K562 (cell line): ENCODE data around the gene PCCA. TPM values are rescaled to one million over a fixed set of nuclear protein-coding genes. Genes with fewer than 3 reads are reported as not detected.

Source experiments
- ATAC-seq: fragments of 200-7000 bp; cut with Tn5 transposase; 3 replicates; pipeline ENCODE4 v1.9.1; 2020; ENCODE audit warnings: moderate library complexity
- BruUV-seq: library from RNA; stranded (reverse); fragments of 400-500 nt; replicated peaks from 2 replicates; lab custom pipeline; 2021; lab: Mats Ljungman, UMichigan
- CTCF ChIA-PET: fragments of 300-600 bp; formaldehyde crosslinking; extraction: SDS; loops from one replicate; lab custom pipeline; 2021; ENCODE audit warnings: low intra/inter-chr PET ratio; lab: Yijun Ruan, JAX
- POLR2A ChIA-PET: fragments of 300-600, 350-650 bp; sonication (Branson Sonifier 250); formaldehyde crosslinking; extraction: SDS; loops from one replicate; lab custom pipeline; 2021; ENCODE audit warnings: antibody characterized with exemption, inconsistent platforms; lab: Yijun Ruan, JAX
- DNase-seq, 4 experiments: peaks; one replicate each; pipeline versions ENCODE4 v3.0.0 to v3.0.0-alpha.2; 2011 to 2018; ENCODE audit warnings: low spot score in 3 of 4, mixed read lengths in 3 of 4; ENCODE audit errors: extremely low read depth in 1 of 4
- FAIRE-seq: peaks from 2 replicates; lab custom pipeline; 2011; peaks lifted over from hg19 to GRCh38; lab: Jason Lieb, UNC
- H2AFZ ChIP-seq: 2 replicates; pipeline ENCODE4 v1.6.0; 2011; ENCODE audit warnings: low read depth, low read length, control low read depth, inconsistent platforms
- H3K27ac ChIP-seq: fragments of 200-600 bp; 3 replicates; pipeline ENCODE4 v1.8.0; 2011; ENCODE audit warnings: low read depth, mild to moderate bottlenecking, control low read depth, inconsistent platforms, low read length, moderate library complexity, mixed read lengths; ENCODE audit errors: extremely low read depth
- H3K27me3 ChIP-seq, 2 experiments: fragments of 300-600 bp in 1 of 2; 2 replicates in 1 of 2; 3 replicates in 1 of 2; pipeline versions ENCODE4 v1.6.0 to v1.8.0; 2011; ENCODE audit warnings: inconsistent platforms in 2 of 2, low read length in 2 of 2, mild to moderate bottlenecking in 1 of 2, mixed read lengths in 1 of 2, moderate library complexity in 1 of 2; ENCODE audit not compliant: control insufficient read depth in 2 of 2, insufficient read depth in 2 of 2
- H3K36me3 ChIP-seq: fragments of 300-600 bp; 3 replicates; pipeline ENCODE4 v1.8.0; 2011; ENCODE audit warnings: mild to moderate bottlenecking, low read length, inconsistent platforms; ENCODE audit not compliant: control insufficient read depth, insufficient read depth
- H3K4me1 ChIP-seq, 2 experiments: fragments of 200-600 bp in 1 of 2; replicated peaks in 1 of 2; 2 replicates in 1 of 2; 3 replicates in 1 of 2; pipeline versions ENCODE4 v1.5.1 to v1.8.0; 2011; ENCODE audit warnings: inconsistent platforms in 2 of 2, low read length in 2 of 2, mild to moderate bottlenecking in 1 of 2, mixed read lengths in 1 of 2, moderate library complexity in 1 of 2; ENCODE audit not compliant: control insufficient read depth in 2 of 2, insufficient read depth in 2 of 2
- H3K4me2 ChIP-seq: 2 replicates; pipeline ENCODE4 v1.6.1; 2011; ENCODE audit warnings: low read length, control low read depth, inconsistent platforms, mixed read lengths; ENCODE audit not compliant: insufficient read depth
- H3K4me3 ChIP-seq: fragments of 200-600 bp; sonication (generic), shearing (Covaris generic); 2 replicates; pipeline ENCODE4 v1.5.1; 2016; ENCODE audit warnings: control low read depth, inconsistent platforms
- H3K79me2 ChIP-seq: fragments of 200-600 bp; 3 replicates; pipeline ENCODE4 v1.8.0; 2011; ENCODE audit warnings: low read length, inconsistent platforms; ENCODE audit not compliant: control insufficient read depth, insufficient read depth
- H3K9ac ChIP-seq, 2 experiments: 2 replicates each; pipeline versions ENCODE4 v1.6.0 to v1.6.1; 2011; ENCODE audit warnings: low read depth in 2 of 2, low read length in 2 of 2, control low read depth in 1 of 2, inconsistent platforms in 1 of 2, mild to moderate bottlenecking in 1 of 2, mixed read lengths in 1 of 2; ENCODE audit not compliant: insufficient read depth in 1 of 2
- H3K9me1 ChIP-seq: one replicate; pipeline ENCODE4 v1.6.0; 2011; ENCODE audit warnings: inconsistent platforms, mild to moderate bottlenecking, low read length, moderate library complexity; ENCODE audit not compliant: control insufficient read depth, insufficient read depth
- H3K9me3 ChIP-seq: replicated peaks from 2 replicates; pipeline ENCODE4 v1.5.1; 2011; ENCODE audit warnings: low read depth, low read length, inconsistent platforms; ENCODE audit not compliant: control insufficient read depth, insufficient read depth
- H4K20me1 ChIP-seq: replicated peaks from 2 replicates; pipeline ENCODE4 v1.6.1; 2011; ENCODE audit warnings: low read length, inconsistent platforms, mixed read lengths; ENCODE audit not compliant: control insufficient read depth, insufficient read depth
- DACH1 ChIP-seq: fragments of 450-650 bp; IDR thresholded peaks from 2 replicates; pipeline ENCODE4 v1.6.1; 2018; ENCODE audit not compliant: partially characterized antibody
- FOS ChIP-seq: IDR thresholded peaks from 3 replicates; pipeline ENCODE4 v1.6.1; 2011; ENCODE audit not compliant: insufficient read length; ENCODE audit errors: extremely low read depth
- GTF2E2 ChIP-seq: fragments of 200-800 bp; sonication (Bioruptor generic); IDR thresholded peaks from 2 replicates; pipeline ENCODE4 v1.6.1; 2016; ENCODE audit warnings: missing genetic modification characterization, missing compliant biosample characterization
- PRPF4 ChIP-seq: fragments of 200-400 bp; formaldehyde crosslinking; IDR thresholded peaks from one replicate; pipeline ENCODE4 v1.6.1; 2017; ENCODE audit warnings: low read length, low read depth, mild to moderate bottlenecking; ENCODE audit not compliant: insufficient read depth, poor library complexity, severe bottlenecking
- in situ Hi-C: fragments of 300-500 bp; cut with MboI; formaldehyde crosslinking; loops from 4 replicates; pipeline ENCODE4 v1.15.0; 2018; ENCODE audit warnings: inconsistent platforms, mixed read lengths
- intact Hi-C: fragments of 100-400 bp; cut with micrococcal nuclease; formaldehyde crosslinking; loops from 2 replicates; pipeline ENCODE4 v1.14.2; 2022
- polyA plus RNA-seq, 8 experiments: library from polyadenylated mRNA; depleted of rRNA in 4 of 8; stranded (reverse) in 5 of 8; unstranded in 3 of 8; fragments of >200 nt; fragmentation: Nextera tagmentation in 2 of 8; fragmentation: Illumina TruSeq in 1 of 8; extraction: Ambion mirVana in 2 of 8; extraction: Trizol in 1 of 8; gene quantifications; 2 replicates each; pipeline versions ENCODE4 v1.2.1 to v1.2.3, GENCODE V29; 2011 to 2014; ENCODE audit warnings: inconsistent platforms in 1 of 8, missing spikeins in 1 of 8
- total RNA-seq, 7 experiments: library from RNA; depleted of rRNA in 6 of 7; stranded (reverse); fragments of >200 nt in 6 of 7; fragmentation: Illumina TruSeq in 2 of 7; extraction: Trizol in 2 of 7; gene quantifications; 2 replicates each; pipeline versions ENCODE4 v1.2.1 to v1.2.3, GENCODE V29; 2011 to 2021; ENCODE audit warnings: low replicate concordance in 1 of 7
- TF ChIP-seq, protein P1 (sequence below): sonication (generic); formaldehyde crosslinking; IDR thresholded peaks from 2 replicates; pipeline ENCODE4 v1.8.0; 2022; ENCODE audit warnings: missing genetic modification reagents, mild to moderate bottlenecking, moderate library complexity, borderline replicate concordance
- TF ChIP-seq, protein P2 (sequence below): fragments of 450-650 bp; IDR thresholded peaks from 2 replicates; pipeline ENCODE4 v1.6.1; 2016; ENCODE audit warnings: low read depth

Gene PCCA
- total and polyA plus RNA-seq, 9 of the 15 experiments (the other 6 are each of a cell fraction or from before 2014, with no cell fraction given) = 5.2 to 14.1 (median 9.7) TPM

DNA sequence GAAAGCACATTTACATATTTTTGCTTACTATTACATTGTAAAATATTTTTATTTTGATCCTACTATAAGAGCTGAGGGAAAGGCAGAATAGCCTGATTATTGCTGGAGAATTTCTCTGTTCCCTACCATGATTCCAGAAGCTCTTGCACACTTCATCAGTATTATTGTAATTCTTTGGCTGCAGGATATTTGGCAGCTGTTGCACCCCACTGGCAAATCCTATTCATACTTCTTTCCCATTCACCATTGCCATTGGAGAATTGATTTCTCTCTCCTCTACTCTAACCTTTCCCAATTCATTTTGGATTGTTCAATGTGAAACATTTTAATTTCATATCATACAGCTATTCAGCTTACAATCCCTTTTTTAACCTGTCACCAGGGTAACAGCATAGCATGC, 261.7 kb downstream of the PCCA start:
- H3K27ac ChIP-seq = no peak overlapping the region
- no peak overlapping the region for H3K4me3 ChIP-seq
- H3K4me1 ChIP-seq = no peaks in the 10 kb centered on the region
- H3K9ac ChIP-seq = no peak overlapping the region
- in situ Hi-C loops = no loop called here
- no peaks in the 10 kb centered on the region for H3K36me3 ChIP-seq
- no TSS peak for BruUV-seq
- no peak overlapping the region for H3K4me2 ChIP-seq
- intact Hi-C loops = no loop called here
- ATAC-seq (no peak), DNase-seq (no peak), FAIRE-seq (no peak)
- no peaks in the 10 kb centered on the region for H3K79me2 ChIP-seq
- no peaks in the 10 kb centered on the region for H3K27me3 ChIP-seq
- no peak overlapping the region for H2AFZ ChIP-seq
- H4K20me1 ChIP-seq = no peaks in the 10 kb centered on the region
- TF ChIP-seq PRPF4 (no peak), DACH1 (no peak), GTF2E2 (tag) (no peak), FOS (no peak)
- TF ChIP-seq, protein P1, sequence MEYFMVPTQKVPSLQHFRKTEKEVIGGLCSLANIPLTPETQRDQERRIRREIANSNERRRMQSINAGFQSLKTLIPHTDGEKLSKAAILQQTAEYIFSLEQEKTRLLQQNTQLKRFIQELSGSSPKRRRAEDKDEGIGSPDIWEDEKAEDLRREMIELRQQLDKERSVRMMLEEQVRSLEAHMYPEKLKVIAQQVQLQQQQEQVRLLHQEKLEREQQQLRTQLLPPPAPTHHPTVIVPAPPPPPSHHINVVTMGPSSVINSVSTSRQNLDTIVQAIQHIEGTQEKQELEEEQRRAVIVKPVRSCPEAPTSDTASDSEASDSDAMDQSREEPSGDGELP (CRISPR knock-in tag) = no peak
- TF ChIP-seq, protein P2, sequence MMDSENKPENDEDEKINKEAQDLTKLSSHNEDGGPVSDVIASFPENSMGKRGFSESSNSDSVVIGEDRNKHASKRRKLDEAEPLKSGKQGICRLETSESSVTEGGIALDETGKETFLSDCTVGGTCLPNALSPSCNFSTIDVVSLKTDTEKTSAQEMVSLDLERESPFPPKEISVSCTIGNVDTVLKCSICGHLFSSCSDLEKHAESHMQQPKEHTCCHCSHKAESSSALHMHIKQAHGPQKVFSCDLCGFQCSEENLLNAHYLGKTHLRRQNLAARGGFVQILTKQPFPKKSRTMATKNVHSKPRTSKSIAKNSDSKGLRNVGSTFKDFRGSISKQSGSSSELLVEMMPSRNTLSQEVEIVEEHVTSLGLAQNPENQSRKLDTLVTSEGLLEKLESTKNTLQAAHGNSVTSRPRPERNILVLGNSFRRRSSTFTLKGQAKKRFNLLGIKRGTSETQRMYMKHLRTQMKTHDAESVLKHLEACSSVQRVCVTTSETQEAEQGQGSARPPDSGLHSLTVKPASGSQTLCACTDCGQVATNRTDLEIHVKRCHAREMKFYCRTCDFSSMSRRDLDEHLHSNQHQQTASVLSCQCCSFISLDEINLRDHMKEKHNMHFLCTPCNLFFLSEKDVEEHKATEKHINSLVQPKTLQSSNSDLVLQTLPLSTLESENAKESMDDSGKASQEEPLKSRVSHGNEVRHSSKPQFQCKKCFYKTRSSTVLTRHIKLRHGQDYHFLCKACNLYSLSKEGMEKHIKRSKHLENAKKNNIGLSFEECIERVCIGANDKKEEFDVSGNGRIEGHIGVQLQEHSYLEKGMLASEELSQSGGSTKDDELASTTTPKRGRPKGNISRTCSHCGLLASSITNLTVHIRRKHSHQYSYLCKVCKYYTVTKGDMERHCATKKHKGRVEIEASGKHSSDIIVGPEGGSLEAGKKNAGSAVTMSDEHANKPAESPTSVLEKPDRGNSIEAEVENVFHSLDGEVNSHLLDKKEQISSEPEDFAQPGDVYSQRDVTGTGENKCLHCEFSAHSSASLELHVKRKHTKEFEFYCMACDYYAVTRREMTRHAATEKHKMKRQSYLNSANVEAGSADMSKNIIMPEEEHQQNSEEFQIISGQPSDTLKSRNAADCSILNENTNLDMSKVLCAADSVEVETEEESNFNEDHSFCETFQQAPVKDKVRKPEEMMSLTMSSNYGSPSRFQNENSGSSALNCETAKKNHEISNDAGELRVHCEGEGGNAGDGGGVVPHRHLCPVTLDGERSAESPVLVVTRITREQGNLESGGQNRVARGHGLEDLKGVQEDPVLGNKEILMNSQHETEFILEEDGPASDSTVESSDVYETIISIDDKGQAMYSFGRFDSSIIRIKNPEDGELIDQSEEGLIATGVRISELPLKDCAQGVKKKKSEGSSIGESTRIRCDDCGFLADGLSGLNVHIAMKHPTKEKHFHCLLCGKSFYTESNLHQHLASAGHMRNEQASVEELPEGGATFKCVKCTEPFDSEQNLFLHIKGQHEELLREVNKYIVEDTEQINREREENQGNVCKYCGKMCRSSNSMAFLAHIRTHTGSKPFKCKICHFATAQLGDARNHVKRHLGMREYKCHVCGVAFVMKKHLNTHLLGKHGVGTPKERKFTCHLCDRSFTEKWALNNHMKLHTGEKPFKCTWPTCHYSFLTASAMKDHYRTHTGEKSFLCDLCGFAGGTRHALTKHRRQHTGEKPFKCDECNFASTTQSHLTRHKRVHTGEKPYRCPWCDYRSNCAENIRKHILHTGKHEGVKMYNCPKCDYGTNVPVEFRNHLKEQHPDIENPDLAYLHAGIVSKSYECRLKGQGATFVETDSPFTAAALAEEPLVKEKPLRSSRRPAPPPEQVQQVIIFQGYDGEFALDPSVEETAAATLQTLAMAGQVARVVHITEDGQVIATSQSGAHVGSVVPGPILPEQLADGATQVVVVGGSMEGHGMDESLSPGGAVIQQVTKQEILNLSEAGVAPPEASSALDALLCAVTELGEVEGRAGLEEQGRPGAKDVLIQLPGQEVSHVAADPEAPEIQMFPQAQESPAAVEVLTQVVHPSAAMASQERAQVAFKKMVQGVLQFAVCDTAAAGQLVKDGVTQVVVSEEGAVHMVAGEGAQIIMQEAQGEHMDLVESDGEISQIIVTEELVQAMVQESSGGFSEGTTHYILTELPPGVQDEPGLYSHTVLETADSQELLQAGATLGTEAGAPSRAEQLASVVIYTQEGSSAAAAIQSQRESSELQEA = no peak
- no peaks in the 10 kb centered on the region for H3K9me3 ChIP-seq
- POLR2A ChIA-PET = no interaction called here
- CTCF ChIA-PET = no interaction called here
- no peaks in the 10 kb centered on the region for H3K9me1 ChIP-seq
